G401 (cell line): Measurements from ENCODE around the gene WBP11. TPM values are rescaled to one million over a fixed set of nuclear protein-coding genes. Genes with fewer than 3 reads are reported as not detected.

Experiments
- DNase-seq: peaks from one replicate; pipeline ENCODE4 v3.0.0-alpha.2; 2015; ENCODE audit warnings: low spot score
- in situ Hi-C: cut with HindIII; loops from 2 replicates; pipeline ENCODE4 v1.10.0; 2016; ENCODE audit warnings: low sequenced_read_pairs, mixed read lengths
- total RNA-seq: library from RNA; depleted of rRNA; stranded (reverse); fragments of >200 nt; shearing (Covaris generic); gene quantifications from 2 replicates; pipeline ENCODE4 v1.2.3, GENCODE V29; 2014

WBP11 gene
- total RNA-seq, 1 experiment from 2014 or later: 18.4 TPM

GRCh38 chr12:14827043-14827442 lies 23.8 kb upstream of the WBP11 start:
- no peak for DNase-seq
- in situ Hi-C loops: no loop called here

GRCh38 chr12:14826491-14826890 lies 23.2 kb upstream of the WBP11 start:
- DNase-seq: no peak
- in situ Hi-C loops: no loop called here

- in situ Hi-C loops: no loop called here
- no peak for DNase-seq
These were observed 22.0 kb upstream of the WBP11 start for GRCh38 chr12:14825256-14825655.

GRCh38 chr12:14824012-14824634 lies 20.8 kb upstream of the WBP11 start:
- in situ Hi-C loops: no loop called here
- DNase-seq: no peak

- in situ Hi-C loops: no loop called here
- no peak for DNase-seq
These were observed 10.7 kb upstream of the WBP11 start, which contains the start of gene SMCO3 for GRCh38 chr12:14814014-14814413. SMCO3 (minus strand) TSS chr12:14814182; CDS start chr12:14806680, 7,502 bp downstream.

- DNase-seq: no peak
- in situ Hi-C loops: no loop called here
These were observed 8.2 kb upstream of the WBP11 start for GRCh38 chr12:14811486-14811885.

- in situ Hi-C loops: no loop called here
- peak; percentile 8 for DNase-seq
These were observed 7.7 kb upstream of the WBP11 start for GRCh38 chr12:14810953-14811483.

- in situ Hi-C loops: no loop called here
- no peak for DNase-seq
These were observed 7.1 kb upstream of the WBP11 start for GRCh38 chr12:14810167-14810952.

- no peak for DNase-seq
- in situ Hi-C loops: no loop called here
These were observed 517 bp upstream of the WBP11 start for GRCh38 chr12:14803830-14804160.

- in situ Hi-C loops: no loop called here
- no peak for DNase-seq
These were observed 612 bp downstream of the WBP11 start for GRCh38 chr12:14802721-14803010.

- in situ Hi-C loops: no loop called here
- no peak for DNase-seq
These were observed 1.0 kb downstream of the WBP11 start for GRCh38 chr12:14802247-14802646.

- no peak for DNase-seq
- in situ Hi-C loops: no loop called here
These were observed 8.2 kb downstream of the WBP11 start for GRCh38 chr12:14795028-14795448.

- no peak for DNase-seq
- in situ Hi-C loops: no loop called here
These were observed 17.7 kb downstream of the WBP11 start for GRCh38 chr12:14785568-14785967.

- DNase-seq: no peak
- in situ Hi-C loops: no loop called here
These were observed 18.8 kb downstream of the WBP11 start for GRCh38 chr12:14784471-14784870.

GRCh38 chr12:14782756-14783155 lies 20.5 kb downstream of the WBP11 start:
- in situ Hi-C loops: no loop called here

GRCh38 chr12:14781563-14781962 lies 21.7 kb downstream of the WBP11 start:
- DNase-seq: no peak
- in situ Hi-C loops: no loop called here

More at GRCh38 chr12:14782756-14783155, 20.5 kb downstream of the WBP11 start:
- DNase-seq: no peak

- in situ Hi-C loops: no loop called here
- no peak for DNase-seq
These were observed 22.4 kb downstream of the WBP11 start for GRCh38 chr12:14780859-14781258.

- in situ Hi-C loops: no loop called here
- DNase-seq: no peak
These were observed 23.4 kb downstream of the WBP11 start for GRCh38 chr12:14779834-14780233.

- in situ Hi-C loops: no loop called here
- no peak for DNase-seq
These were observed 26.0 kb downstream of the WBP11 start for GRCh38 chr12:14777271-14777670.

- no peak for DNase-seq
- in situ Hi-C loops: no loop called here
These were observed 26.9 kb downstream of the WBP11 start for GRCh38 chr12:14776236-14776961.
